IMR-90 (cell line): ENCODE results near the gene DUS4L. TPM values are rescaled to one million over a fixed set of nuclear protein-coding genes. Genes with fewer than 3 reads are reported as not detected.
"Not testable (repeated sequence)": the region's sequence is repeated elsewhere in the genome, so short reads cannot be mapped to it uniquely, and the experiment has no call there.

ENCODE experiments used
- ATAC-seq: fragments of 200-7000 bp; cut with Tn5 transposase; 2 replicates; pipeline ENCODE4 v1.9.1; 2020; ENCODE audit warnings: low read depth, mild to moderate bottlenecking, moderate library complexity
- BruUV-seq: library from RNA; stranded (reverse); fragments of 400-500 nt; replicated peaks from 2 replicates; lab custom pipeline; 2021; lab: Mats Ljungman, UMichigan
- CTCF ChIA-PET: fragments of 300-600 bp; formaldehyde crosslinking; extraction: SDS; loops from one replicate; lab custom pipeline; 2021; ENCODE audit warnings: antibody characterized with exemption; lab: Yijun Ruan, JAX
- POLR2A ChIA-PET: fragments of 300-600 bp; sonication (Branson Sonifier 250); formaldehyde crosslinking; loops from one replicate; lab custom pipeline; 2022; ENCODE audit warnings: antibody characterized with exemption; ENCODE audit not compliant: unreplicated experiment; lab: Charles Lee
- DNase-seq: peaks from one replicate; pipeline ENCODE4 v3.0.0; 2013
- H2AFZ ChIP-seq: replicated peaks from 2 replicates; pipeline ENCODE3; 2013; ENCODE audit warnings: low read length, mild to moderate bottlenecking; ENCODE audit not compliant: poor library complexity
- H2AK5ac ChIP-seq: 2 replicates; pipeline ENCODE4 v1.6.1; 2013; ENCODE audit warnings: low read depth, low read length, inconsistent platforms
- H2AK9ac ChIP-seq: replicated peaks from 2 replicates; pipeline ENCODE3; 2013; ENCODE audit warnings: mild to moderate bottlenecking, low read depth, low read length, moderate library complexity; ENCODE audit not compliant: poor library complexity
- H2BK120ac ChIP-seq: 2 replicates; pipeline ENCODE4 v1.6.1; 2013; ENCODE audit warnings: low read depth, low read length, inconsistent platforms
- H2BK15ac ChIP-seq: 3 replicates; pipeline ENCODE4 v1.6.1; 2013; ENCODE audit warnings: low read depth, low read length, inconsistent platforms
- H2BK20ac ChIP-seq: 2 replicates; pipeline ENCODE4 v1.6.1; 2013; ENCODE audit warnings: low read depth, mild to moderate bottlenecking, inconsistent platforms, low read length, moderate library complexity
- H2BK5ac ChIP-seq: 2 replicates; pipeline ENCODE4 v1.6.1; 2013; ENCODE audit warnings: mild to moderate bottlenecking, low read depth, low read length, inconsistent platforms; ENCODE audit not compliant: poor library complexity, severe bottlenecking
- H3K14ac ChIP-seq: replicated peaks from 2 replicates; pipeline ENCODE4 v1.6.1; 2013; ENCODE audit warnings: low read depth, low read length, inconsistent platforms
- H3K18ac ChIP-seq: 2 replicates; pipeline ENCODE4 v1.6.1; 2013; ENCODE audit warnings: low read depth, low read length, control low read depth
- H3K23ac ChIP-seq: 2 replicates; pipeline ENCODE4 v1.6.1; 2013; ENCODE audit warnings: low read depth, low read length, inconsistent platforms
- H3K27ac ChIP-seq: 2 replicates; pipeline ENCODE4 v1.5.1; 2013; ENCODE audit warnings: mild to moderate bottlenecking, control low read depth, low read length; ENCODE audit not compliant: insufficient read depth
- H3K27me3 ChIP-seq: 2 replicates; pipeline ENCODE4 v1.6.1; 2013; ENCODE audit warnings: low read length; ENCODE audit not compliant: control insufficient read depth, insufficient read depth
- H3K36me3 ChIP-seq: 2 replicates; pipeline ENCODE4 v1.6.1; 2013; ENCODE audit warnings: low read length, mixed read lengths; ENCODE audit not compliant: control insufficient read depth, insufficient read depth
- H3K4ac ChIP-seq: 2 replicates; pipeline ENCODE4 v1.6.1; 2013; ENCODE audit warnings: low read depth, low read length, inconsistent platforms
- H3K4me1 ChIP-seq: 2 replicates; pipeline ENCODE4 v1.6.1; 2013; ENCODE audit warnings: low read length, mixed read lengths; ENCODE audit not compliant: control insufficient read depth, insufficient read depth
- H3K4me2 ChIP-seq: 2 replicates; pipeline ENCODE4 v1.6.1; 2013; ENCODE audit warnings: low read depth, mild to moderate bottlenecking, control low read depth, low read length, moderate library complexity
- H3K4me3 ChIP-seq: 2 replicates; pipeline ENCODE4 v1.5.1; 2013; ENCODE audit warnings: low read depth, mild to moderate bottlenecking, control low read depth, low read length, moderate library complexity; ENCODE audit not compliant: insufficient read depth
- H3K56ac ChIP-seq: 2 replicates; pipeline ENCODE4 v1.6.1; 2013; ENCODE audit warnings: low read length, inconsistent platforms; ENCODE audit not compliant: insufficient read depth; ENCODE audit errors: extremely low read depth
- H3K79me1 ChIP-seq, 2 experiments: 2 replicates each; pipeline ENCODE4 v1.6.1; 2013; ENCODE audit warnings: low read length in 2 of 2, inconsistent platforms in 1 of 2, low read depth in 1 of 2
- H3K9ac ChIP-seq: 2 replicates; pipeline ENCODE4 v1.6.1; 2013; ENCODE audit warnings: low read depth, low read length, control low read depth
- H3K9me1 ChIP-seq: 2 replicates; pipeline ENCODE4 v1.6.1; 2013; ENCODE audit warnings: low read length, inconsistent platforms; ENCODE audit not compliant: insufficient read depth
- H3K9me3 ChIP-seq: 2 replicates; pipeline ENCODE4 v1.6.1; 2013; ENCODE audit warnings: low read length; ENCODE audit not compliant: control insufficient read depth, insufficient read depth
- H4K20me1 ChIP-seq: 2 replicates; pipeline ENCODE4 v1.6.1; 2013; ENCODE audit warnings: low read length, inconsistent platforms; ENCODE audit not compliant: insufficient read depth
- H4K5ac ChIP-seq: 2 replicates; pipeline ENCODE4 v1.6.1; 2013; ENCODE audit warnings: mild to moderate bottlenecking, low read depth, low read length, control low read depth
- H4K8ac ChIP-seq, 2 experiments: 2 replicates each; pipeline ENCODE4 v1.6.1; 2013; ENCODE audit warnings: low read depth in 2 of 2, low read length in 2 of 2, control low read depth in 1 of 2, inconsistent platforms in 1 of 2
- H4K91ac ChIP-seq: 2 replicates; pipeline ENCODE4 v1.6.1; 2013; ENCODE audit warnings: low read depth, low read length, inconsistent platforms; ENCODE audit not compliant: insufficient read depth
- CEBPB ChIP-seq: IDR thresholded peaks from 2 replicates; pipeline ENCODE4 v1.6.1; 2012; ENCODE audit warnings: low read depth, low read length, improper control_type of control experiment
- MAFK ChIP-seq: IDR thresholded peaks from 2 replicates; pipeline ENCODE4 v1.6.1; 2012; ENCODE audit warnings: low read depth, low read length, improper control_type of control experiment
- MAZ ChIP-seq: IDR thresholded peaks from 2 replicates; pipeline ENCODE4 v1.6.1; 2012; ENCODE audit warnings: low read depth, mild to moderate bottlenecking, low read length, improper control_type of control experiment, moderate library complexity, borderline replicate concordance
- RAD21 ChIP-seq: IDR thresholded peaks from 2 replicates; pipeline ENCODE4 v1.6.1; 2012; ENCODE audit warnings: low read length, improper control_type of control experiment
- USF2 ChIP-seq: fragments of 150-350 bp; IDR thresholded peaks from 2 replicates; pipeline ENCODE4 v1.6.1; 2017; ENCODE audit warnings: mild to moderate bottlenecking, antibody characterized with exemption, low read length, low read depth
- WGBS, 2 experiments: methylation state at CpG; one replicate each; pipeline versions ENCODE4 v1.1.5 to v1.1.7; 2013; ENCODE audit warnings: missing lambda C conversion rate in 2 of 2; ENCODE audit not compliant: insufficient read length in 1 of 2; ENCODE audit errors: extremely low coverage in 2 of 2; 5-methylcytosine and 5-hydroxymethylcytosine counted together
- dilution Hi-C: fragments of 300-500 bp; cut with HindIII; formaldehyde crosslinking; loops from one replicate; pipeline ENCODE4 v1.14.3; 2018; ENCODE audit warnings: low sequenced_read_pairs; ENCODE audit not compliant: unreplicated experiment
- in situ Hi-C: fragments of 300-500 bp; cut with MboI; formaldehyde crosslinking; loops from 3 replicates; pipeline ENCODE4 v1.14.3; 2019; ENCODE audit warnings: low sequenced_read_pairs, inconsistent platforms, mixed read lengths
- intact Hi-C: fragments of 100-400 bp; cut with micrococcal nuclease; formaldehyde crosslinking; loops from 2 replicates; pipeline ENCODE4 v1.10.0; 2022
- polyA plus RNA-seq, 3 experiments: library from polyadenylated mRNA; depleted of rRNA; stranded (reverse); fragments of >200 nt; gene quantifications; 2 replicates each; pipeline ENCODE4 v1.2.3, GENCODE V29; 2012; ENCODE audit warnings: low replicate concordance in 1 of 3
- total RNA-seq: library from RNA; depleted of rRNA; stranded (reverse); fragments of >200 nt; gene quantifications from 2 replicates; pipeline ENCODE4 v1.2.3, GENCODE V29; 2012

The DUS4L gene
- total and polyA plus RNA-seq, 2 of the 4 experiments (the other 2 are of a cell fraction), result 4.2 to 6.6 TPM

GRCh38 chr7:107534139-107534538 lies 29.6 kb upstream of the DUS4L start:
- BruUV-seq, result no TSS peak
- H3K36me3 ChIP-seq, result peaks cover 4% of the 10 kb centered on the region
- H3K79me1 ChIP-seq, result peaks cover 6 to 13% of the 10 kb centered on the region in 2 experiments
- H3K56ac ChIP-seq, result no peak overlapping the region
- no peak overlapping the region for H2BK5ac ChIP-seq
- in situ Hi-C loops, result no loop called here
- no peak overlapping the region for H3K14ac ChIP-seq
- H4K8ac ChIP-seq, result no peak overlapping the region
- no peak overlapping the region for H2BK20ac ChIP-seq
- ChIA-PET CTCF (no interaction called here), POLR2A (no interaction called here)
- H3K4ac ChIP-seq, result no peak overlapping the region
- intact Hi-C loops, result no loop called here
- no peak overlapping the region for H3K23ac ChIP-seq
- ATAC-seq (no peak), DNase-seq (no peak)
- H4K91ac ChIP-seq, result no peak overlapping the region
- H2AK5ac ChIP-seq, result no peak overlapping the region
- no peak overlapping the region for H4K5ac ChIP-seq
- no peak overlapping the region for H3K18ac ChIP-seq
- no peak overlapping the region for H2AK9ac ChIP-seq
- no peak overlapping the region for H3K4me3 ChIP-seq
- H3K4me1 ChIP-seq, result no peaks in the 10 kb centered on the region
- no peak overlapping the region for H2BK15ac ChIP-seq
- no peak overlapping the region for H3K9ac ChIP-seq
- H2BK120ac ChIP-seq, result no peak overlapping the region
- no peaks in the 10 kb centered on the region; the same call in none of the 2 replicates for H4K20me1 ChIP-seq
- no peak overlapping the region for H3K4me2 ChIP-seq
- no peak overlapping the region for H3K27ac ChIP-seq
- TF ChIP-seq CEBPB (no peak), USF2 (no peak), MAZ (no peak), MAFK (no peak), RAD21 (no peak)
- no peaks in the 10 kb centered on the region for H3K27me3 ChIP-seq
- H3K9me3 ChIP-seq, result no peaks in the 10 kb centered on the region
- H3K9me1 ChIP-seq, result 0 out of 2 replicates have a peak, but pooled peaks cover 4% of the 10 kb centered on the region
- dilution Hi-C loops, result no loop called here
- no peak overlapping the region for H2AFZ ChIP-seq

GRCh38 chr7:107537228-107537627 lies 26.5 kb upstream of the DUS4L start:
- H3K36me3 ChIP-seq, ATAC-seq, POLR2A ChIA-PET, CTCF ChIA-PET, H3K79me1 ChIP-seq, H2BK120ac ChIP-seq, BruUV-seq, in situ Hi-C loops, DNase-seq, H2BK15ac ChIP-seq, H4K91ac ChIP-seq, H3K14ac ChIP-seq, H3K27me3 ChIP-seq, H4K5ac ChIP-seq, H3K27ac ChIP-seq, H2AK9ac ChIP-seq, H3K4me1 ChIP-seq, H2BK5ac ChIP-seq, dilution Hi-C loops, H2BK20ac ChIP-seq, H4K20me1 ChIP-seq, H3K18ac ChIP-seq, H2AK5ac ChIP-seq, H2AFZ ChIP-seq, H3K4ac ChIP-seq, H3K9me1 ChIP-seq, H4K8ac ChIP-seq, H3K9me3 ChIP-seq, H3K9ac ChIP-seq, intact Hi-C loops, H3K4me2 ChIP-seq, H3K23ac ChIP-seq, H3K56ac ChIP-seq, H3K4me3 ChIP-seq: not testable (repeated sequence)
- no CpG with 5 or more reads among the region's 4 CpGs for WGBS, 2 experiments
